Astrocyte of the cerebellum (primary cell): Measurements from ENCODE around the gene ITPR3.

Experiments
- DNase-seq: peaks from one replicate; pipeline ENCODE4 v3.0.0-alpha.2; 2011; ENCODE audit warnings: low read depth
- H3K4me3 ChIP-seq: 2 replicates; pipeline ENCODE4 v1.5.1; 2011; ENCODE audit warnings: mild to moderate bottlenecking, low read depth, low read length, moderate library complexity
- CTCF ChIP-seq: IDR thresholded peaks from 2 replicates; pipeline ENCODE4 v1.5.1; 2012; ENCODE audit warnings: low read length, low read depth, moderate library complexity, mild to moderate bottlenecking; ENCODE audit errors: missing control alignments
- in situ Hi-C: cut with HindIII; loops from 2 replicates; pipeline ENCODE4 v1.10.0; 2017; ENCODE audit warnings: low sequenced_read_pairs

Gene ITPR3

GRCh38 chr6:33735216-33735615 lies 114.1 kb downstream of the ITPR3 start:
- in situ Hi-C loops = no loop called here
- no peak overlapping the region for H3K4me3 ChIP-seq
- TF ChIP-seq CTCF = no peak
- no peak for DNase-seq

GRCh38 chr6:33737267-33738026 lies 116.3 kb downstream of the ITPR3 start:
- DNase-seq = no peak
- in situ Hi-C loops = no loop called here
- H3K4me3 ChIP-seq = no peak overlapping the region
- TF ChIP-seq CTCF = no peak

- no peak overlapping the region for H3K4me3 ChIP-seq
- in situ Hi-C loops = no loop called here
- DNase-seq = no peak
- TF ChIP-seq CTCF = no peak
Observed at GRCh38 chr6:33738153-33738552, 117.0 kb downstream of the ITPR3 start.

GRCh38 chr6:33738879-33739278 lies 117.8 kb downstream of the ITPR3 start:
- DNase-seq = no peak
- H3K4me3 ChIP-seq = no peak overlapping the region
- in situ Hi-C loops = no loop called here
- TF ChIP-seq CTCF = no peak

- in situ Hi-C loops = no loop called here
- DNase-seq = no peak
- H3K4me3 ChIP-seq = no peak overlapping the region
- TF ChIP-seq CTCF = no peak
Observed at GRCh38 chr6:33739571-33739970, 118.4 kb downstream of the ITPR3 start.

- DNase-seq = no peak
- in situ Hi-C loops = loop anchor here (5.0 kb wide), 1 partner anchor 402 kb away; no protein-coding TSS in a partner anchor
- no peak overlapping the region for H3K4me3 ChIP-seq
- TF ChIP-seq CTCF = no peak
Observed at GRCh38 chr6:33740204-33740608, 119.1 kb downstream of the ITPR3 start.
